K562 (cell line): Measurements from ENCODE around the gene SEC23IP. TPM values are rescaled to one million over a fixed set of nuclear protein-coding genes. Genes with fewer than 3 reads are reported as not detected.

Experiments used
- MTF1 ChIP-seq: fragments of 250-450 bp; sonication (Bioruptor Pico); IDR thresholded peaks from 2 replicates; pipeline ENCODE4 v1.9.0; 2021; ENCODE audit warnings: moderate library complexity, mild to moderate bottlenecking, inconsistent platforms, borderline replicate concordance
- ZNF121 ChIP-seq: sonication (generic); formaldehyde crosslinking; conservative IDR thresholded peaks from 2 replicates; pipeline ENCODE4 v1.8.0; 2022; ENCODE audit warnings: missing genetic modification reagents
- ZNF253 ChIP-seq: fragments of 250-450 bp; sonication (Bioruptor Pico); conservative IDR thresholded peaks from 2 replicates; pipeline ENCODE4 v1.6.1; 2021; ENCODE audit warnings: mild to moderate bottlenecking
- ZNF316 ChIP-seq: fragments of 450-650 bp; IDR thresholded peaks from 2 replicates; pipeline ENCODE4 v1.6.1; 2016
- ZNF76 ChIP-seq: fragments of 250-450 bp; sonication (Bioruptor Pico); IDR thresholded peaks from 2 replicates; pipeline ENCODE4 v1.4.0; 2020; ENCODE audit warnings: mild to moderate bottlenecking, moderate library complexity, borderline replicate concordance
- polyA plus RNA-seq, 8 experiments: library from polyadenylated mRNA; depleted of rRNA in 4 of 8; stranded (reverse) in 5 of 8; unstranded in 3 of 8; fragments of >200 nt; fragmentation: Nextera tagmentation in 2 of 8; fragmentation: Illumina TruSeq in 1 of 8; extraction: Ambion mirVana in 2 of 8; extraction: Trizol in 1 of 8; gene quantifications; 2 replicates each; pipeline versions ENCODE4 v1.2.1 to v1.2.3, GENCODE V29; 2011 to 2014; ENCODE audit warnings: inconsistent platforms in 1 of 8, missing spikeins in 1 of 8
- total RNA-seq, 7 experiments: library from RNA; depleted of rRNA in 6 of 7; stranded (reverse); fragments of >200 nt in 6 of 7; fragmentation: Illumina TruSeq in 2 of 7; extraction: Trizol in 2 of 7; gene quantifications; 2 replicates each; pipeline versions ENCODE4 v1.2.1 to v1.2.3, GENCODE V29; 2011 to 2021; ENCODE audit warnings: low replicate concordance in 1 of 7
- TF ChIP-seq, protein P1 (sequence below): fragments of 200-600 bp; sonication (generic); IDR thresholded peaks from one replicate; pipeline ENCODE4 v1.6.1; 2012; ENCODE audit warnings: mild to moderate bottlenecking, low read depth, low read length, inconsistent platforms
- TF ChIP-seq, protein P2 (sequence below): fragments of 250-450 bp; sonication (Bioruptor Pico); IDR thresholded peaks from 2 replicates; pipeline ENCODE4 v1.8.0; 2022; ENCODE audit warnings: inconsistent platforms, mild to moderate bottlenecking, moderate library complexity, borderline replicate concordance
- TF ChIP-seq, protein P3 (sequence below): sonication (generic); formaldehyde crosslinking; IDR thresholded peaks from 2 replicates; pipeline ENCODE4 v1.8.0; 2022; ENCODE audit warnings: mild to moderate bottlenecking, missing genetic modification reagents

The SEC23IP gene
- total and polyA plus RNA-seq, 9 of the 15 experiments (the other 6 are each of a cell fraction or from before 2014, with no cell fraction given): 15.8 to 38.4 (median 22.5) TPM

DNA sequence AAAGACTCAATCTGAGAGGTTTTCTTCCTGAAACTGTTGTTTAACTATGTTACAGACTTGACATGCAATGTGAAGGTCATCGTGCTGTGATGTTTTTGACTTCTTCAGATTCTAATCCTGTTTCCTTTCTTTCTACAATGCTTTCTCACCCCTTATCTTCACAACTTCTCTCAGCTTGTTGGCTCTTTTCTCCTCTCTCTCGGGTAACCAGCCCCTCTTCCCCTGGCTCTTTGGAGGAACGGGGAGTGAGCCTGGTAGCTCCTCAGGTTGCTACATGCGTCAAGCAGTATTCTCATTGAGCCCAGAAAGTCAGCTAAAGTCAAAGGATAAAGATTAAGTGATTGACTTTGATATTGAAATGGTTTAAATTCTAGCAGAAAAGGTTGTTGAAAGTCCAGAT is 40.1 kb downstream of the SEC23IP start (continued):
- TF ChIP-seq, protein P1, sequence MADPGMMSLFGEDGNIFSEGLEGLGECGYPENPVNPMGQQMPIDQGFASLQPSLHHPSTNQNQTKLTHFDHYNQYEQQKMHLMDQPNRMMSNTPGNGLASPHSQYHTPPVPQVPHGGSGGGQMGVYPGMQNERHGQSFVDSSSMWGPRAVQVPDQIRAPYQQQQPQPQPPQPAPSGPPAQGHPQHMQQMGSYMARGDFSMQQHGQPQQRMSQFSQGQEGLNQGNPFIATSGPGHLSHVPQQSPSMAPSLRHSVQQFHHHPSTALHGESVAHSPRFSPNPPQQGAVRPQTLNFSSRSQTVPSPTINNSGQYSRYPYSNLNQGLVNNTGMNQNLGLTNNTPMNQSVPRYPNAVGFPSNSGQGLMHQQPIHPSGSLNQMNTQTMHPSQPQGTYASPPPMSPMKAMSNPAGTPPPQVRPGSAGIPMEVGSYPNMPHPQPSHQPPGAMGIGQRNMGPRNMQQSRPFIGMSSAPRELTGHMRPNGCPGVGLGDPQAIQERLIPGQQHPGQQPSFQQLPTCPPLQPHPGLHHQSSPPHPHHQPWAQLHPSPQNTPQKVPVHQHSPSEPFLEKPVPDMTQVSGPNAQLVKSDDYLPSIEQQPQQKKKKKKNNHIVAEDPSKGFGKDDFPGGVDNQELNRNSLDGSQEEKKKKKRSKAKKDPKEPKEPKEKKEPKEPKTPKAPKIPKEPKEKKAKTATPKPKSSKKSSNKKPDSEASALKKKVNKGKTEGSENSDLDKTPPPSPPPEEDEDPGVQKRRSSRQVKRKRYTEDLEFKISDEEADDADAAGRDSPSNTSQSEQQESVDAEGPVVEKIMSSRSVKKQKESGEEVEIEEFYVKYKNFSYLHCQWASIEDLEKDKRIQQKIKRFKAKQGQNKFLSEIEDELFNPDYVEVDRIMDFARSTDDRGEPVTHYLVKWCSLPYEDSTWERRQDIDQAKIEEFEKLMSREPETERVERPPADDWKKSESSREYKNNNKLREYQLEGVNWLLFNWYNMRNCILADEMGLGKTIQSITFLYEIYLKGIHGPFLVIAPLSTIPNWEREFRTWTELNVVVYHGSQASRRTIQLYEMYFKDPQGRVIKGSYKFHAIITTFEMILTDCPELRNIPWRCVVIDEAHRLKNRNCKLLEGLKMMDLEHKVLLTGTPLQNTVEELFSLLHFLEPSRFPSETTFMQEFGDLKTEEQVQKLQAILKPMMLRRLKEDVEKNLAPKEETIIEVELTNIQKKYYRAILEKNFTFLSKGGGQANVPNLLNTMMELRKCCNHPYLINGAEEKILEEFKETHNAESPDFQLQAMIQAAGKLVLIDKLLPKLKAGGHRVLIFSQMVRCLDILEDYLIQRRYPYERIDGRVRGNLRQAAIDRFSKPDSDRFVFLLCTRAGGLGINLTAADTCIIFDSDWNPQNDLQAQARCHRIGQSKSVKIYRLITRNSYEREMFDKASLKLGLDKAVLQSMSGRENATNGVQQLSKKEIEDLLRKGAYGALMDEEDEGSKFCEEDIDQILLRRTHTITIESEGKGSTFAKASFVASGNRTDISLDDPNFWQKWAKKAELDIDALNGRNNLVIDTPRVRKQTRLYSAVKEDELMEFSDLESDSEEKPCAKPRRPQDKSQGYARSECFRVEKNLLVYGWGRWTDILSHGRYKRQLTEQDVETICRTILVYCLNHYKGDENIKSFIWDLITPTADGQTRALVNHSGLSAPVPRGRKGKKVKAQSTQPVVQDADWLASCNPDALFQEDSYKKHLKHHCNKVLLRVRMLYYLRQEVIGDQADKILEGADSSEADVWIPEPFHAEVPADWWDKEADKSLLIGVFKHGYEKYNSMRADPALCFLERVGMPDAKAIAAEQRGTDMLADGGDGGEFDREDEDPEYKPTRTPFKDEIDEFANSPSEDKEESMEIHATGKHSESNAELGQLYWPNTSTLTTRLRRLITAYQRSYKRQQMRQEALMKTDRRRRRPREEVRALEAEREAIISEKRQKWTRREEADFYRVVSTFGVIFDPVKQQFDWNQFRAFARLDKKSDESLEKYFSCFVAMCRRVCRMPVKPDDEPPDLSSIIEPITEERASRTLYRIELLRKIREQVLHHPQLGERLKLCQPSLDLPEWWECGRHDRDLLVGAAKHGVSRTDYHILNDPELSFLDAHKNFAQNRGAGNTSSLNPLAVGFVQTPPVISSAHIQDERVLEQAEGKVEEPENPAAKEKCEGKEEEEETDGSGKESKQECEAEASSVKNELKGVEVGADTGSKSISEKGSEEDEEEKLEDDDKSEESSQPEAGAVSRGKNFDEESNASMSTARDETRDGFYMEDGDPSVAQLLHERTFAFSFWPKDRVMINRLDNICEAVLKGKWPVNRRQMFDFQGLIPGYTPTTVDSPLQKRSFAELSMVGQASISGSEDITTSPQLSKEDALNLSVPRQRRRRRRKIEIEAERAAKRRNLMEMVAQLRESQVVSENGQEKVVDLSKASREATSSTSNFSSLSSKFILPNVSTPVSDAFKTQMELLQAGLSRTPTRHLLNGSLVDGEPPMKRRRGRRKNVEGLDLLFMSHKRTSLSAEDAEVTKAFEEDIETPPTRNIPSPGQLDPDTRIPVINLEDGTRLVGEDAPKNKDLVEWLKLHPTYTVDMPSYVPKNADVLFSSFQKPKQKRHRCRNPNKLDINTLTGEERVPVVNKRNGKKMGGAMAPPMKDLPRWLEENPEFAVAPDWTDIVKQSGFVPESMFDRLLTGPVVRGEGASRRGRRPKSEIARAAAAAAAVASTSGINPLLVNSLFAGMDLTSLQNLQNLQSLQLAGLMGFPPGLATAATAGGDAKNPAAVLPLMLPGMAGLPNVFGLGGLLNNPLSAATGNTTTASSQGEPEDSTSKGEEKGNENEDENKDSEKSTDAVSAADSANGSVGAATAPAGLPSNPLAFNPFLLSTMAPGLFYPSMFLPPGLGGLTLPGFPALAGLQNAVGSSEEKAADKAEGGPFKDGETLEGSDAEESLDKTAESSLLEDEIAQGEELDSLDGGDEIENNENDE: no peak
- TF ChIP-seq ZNF76 (CRISPR knock-in tag) (no peak), ZNF121 (CRISPR knock-in tag) (no peak), ZNF253 (no peak), ZNF316 (no peak), MTF1 (CRISPR knock-in tag) (no peak)
- TF ChIP-seq, protein P2, sequence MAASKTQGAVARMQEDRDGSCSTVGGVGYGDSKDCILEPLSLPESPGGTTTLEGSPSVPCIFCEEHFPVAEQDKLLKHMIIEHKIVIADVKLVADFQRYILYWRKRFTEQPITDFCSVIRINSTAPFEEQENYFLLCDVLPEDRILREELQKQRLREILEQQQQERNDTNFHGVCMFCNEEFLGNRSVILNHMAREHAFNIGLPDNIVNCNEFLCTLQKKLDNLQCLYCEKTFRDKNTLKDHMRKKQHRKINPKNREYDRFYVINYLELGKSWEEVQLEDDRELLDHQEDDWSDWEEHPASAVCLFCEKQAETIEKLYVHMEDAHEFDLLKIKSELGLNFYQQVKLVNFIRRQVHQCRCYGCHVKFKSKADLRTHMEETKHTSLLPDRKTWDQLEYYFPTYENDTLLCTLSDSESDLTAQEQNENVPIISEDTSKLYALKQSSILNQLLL (CRISPR knock-in tag): no peak
- TF ChIP-seq, protein P3, sequence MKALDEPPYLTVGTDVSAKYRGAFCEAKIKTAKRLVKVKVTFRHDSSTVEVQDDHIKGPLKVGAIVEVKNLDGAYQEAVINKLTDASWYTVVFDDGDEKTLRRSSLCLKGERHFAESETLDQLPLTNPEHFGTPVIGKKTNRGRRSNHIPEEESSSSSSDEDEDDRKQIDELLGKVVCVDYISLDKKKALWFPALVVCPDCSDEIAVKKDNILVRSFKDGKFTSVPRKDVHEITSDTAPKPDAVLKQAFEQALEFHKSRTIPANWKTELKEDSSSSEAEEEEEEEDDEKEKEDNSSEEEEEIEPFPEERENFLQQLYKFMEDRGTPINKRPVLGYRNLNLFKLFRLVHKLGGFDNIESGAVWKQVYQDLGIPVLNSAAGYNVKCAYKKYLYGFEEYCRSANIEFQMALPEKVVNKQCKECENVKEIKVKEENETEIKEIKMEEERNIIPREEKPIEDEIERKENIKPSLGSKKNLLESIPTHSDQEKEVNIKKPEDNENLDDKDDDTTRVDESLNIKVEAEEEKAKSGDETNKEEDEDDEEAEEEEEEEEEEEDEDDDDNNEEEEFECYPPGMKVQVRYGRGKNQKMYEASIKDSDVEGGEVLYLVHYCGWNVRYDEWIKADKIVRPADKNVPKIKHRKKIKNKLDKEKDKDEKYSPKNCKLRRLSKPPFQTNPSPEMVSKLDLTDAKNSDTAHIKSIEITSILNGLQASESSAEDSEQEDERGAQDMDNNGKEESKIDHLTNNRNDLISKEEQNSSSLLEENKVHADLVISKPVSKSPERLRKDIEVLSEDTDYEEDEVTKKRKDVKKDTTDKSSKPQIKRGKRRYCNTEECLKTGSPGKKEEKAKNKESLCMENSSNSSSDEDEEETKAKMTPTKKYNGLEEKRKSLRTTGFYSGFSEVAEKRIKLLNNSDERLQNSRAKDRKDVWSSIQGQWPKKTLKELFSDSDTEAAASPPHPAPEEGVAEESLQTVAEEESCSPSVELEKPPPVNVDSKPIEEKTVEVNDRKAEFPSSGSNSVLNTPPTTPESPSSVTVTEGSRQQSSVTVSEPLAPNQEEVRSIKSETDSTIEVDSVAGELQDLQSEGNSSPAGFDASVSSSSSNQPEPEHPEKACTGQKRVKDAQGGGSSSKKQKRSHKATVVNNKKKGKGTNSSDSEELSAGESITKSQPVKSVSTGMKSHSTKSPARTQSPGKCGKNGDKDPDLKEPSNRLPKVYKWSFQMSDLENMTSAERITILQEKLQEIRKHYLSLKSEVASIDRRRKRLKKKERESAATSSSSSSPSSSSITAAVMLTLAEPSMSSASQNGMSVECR (CRISPR knock-in tag): no peak
